H9 (cell line): ENCODE data around the gene PLPPR2. TPM values are rescaled to one million over a fixed set of nuclear protein-coding genes. Genes with fewer than 3 reads are reported as not detected.

ENCODE experiments used
- DNase-seq: peaks from one replicate; pipeline ENCODE4 v3.0.0-alpha.2; 2017
- H2AFZ ChIP-seq: one replicate; pipeline ENCODE4 v1.6.1; 2013; ENCODE audit warnings: mild to moderate bottlenecking, low read length, control low read depth, moderate library complexity
- H2AK5ac ChIP-seq: 2 replicates; pipeline ENCODE4 v1.6.1; 2013; ENCODE audit warnings: low read length, control low read depth, mixed read lengths; ENCODE audit not compliant: insufficient read length
- H2BK120ac ChIP-seq: one replicate; pipeline ENCODE4 v1.6.1; 2013; ENCODE audit warnings: low read depth, mild to moderate bottlenecking, low read length, control low read depth, inconsistent platforms; ENCODE audit not compliant: poor library complexity, severe bottlenecking
- H2BK12ac ChIP-seq: 2 replicates; pipeline ENCODE4 v1.6.1; 2013; ENCODE audit warnings: low read length, control low read depth, mixed read lengths, low read depth; ENCODE audit not compliant: insufficient read length
- H2BK15ac ChIP-seq: 2 replicates; pipeline ENCODE4 v1.6.1; 2013; ENCODE audit warnings: low read depth, low read length, control low read depth
- H2BK20ac ChIP-seq: one replicate; pipeline ENCODE4 v1.6.1; 2013; ENCODE audit warnings: low read depth, mild to moderate bottlenecking, low read length, control low read depth, inconsistent platforms; ENCODE audit not compliant: poor library complexity, severe bottlenecking
- H2BK5ac ChIP-seq: 2 replicates; pipeline ENCODE4 v1.6.1; 2013; ENCODE audit warnings: low read length, control low read depth, mixed read lengths; ENCODE audit not compliant: insufficient read length
- H3K14ac ChIP-seq: 2 replicates; pipeline ENCODE4 v1.6.1; 2013; ENCODE audit warnings: low read length, control low read depth; ENCODE audit not compliant: insufficient read depth
- H3K18ac ChIP-seq: 2 replicates; pipeline ENCODE4 v1.6.1; 2013; ENCODE audit warnings: low read depth, mild to moderate bottlenecking, mixed read lengths, low read length, control low read depth; ENCODE audit not compliant: insufficient read length
- H3K23ac ChIP-seq: 2 replicates; pipeline ENCODE4 v1.6.1; 2013; ENCODE audit warnings: low read length, control low read depth, mixed read lengths, low read depth; ENCODE audit not compliant: insufficient read length
- H3K23me2 ChIP-seq: 2 replicates; pipeline ENCODE4 v1.6.1; 2013; ENCODE audit warnings: low read depth, mild to moderate bottlenecking, mixed read lengths, low read length, control low read depth; ENCODE audit not compliant: insufficient read length, poor library complexity, severe bottlenecking
- H3K27ac ChIP-seq: 2 replicates; pipeline ENCODE4 v1.5.1; 2013; ENCODE audit warnings: low read length, control low read depth, mixed read lengths, low read depth; ENCODE audit not compliant: insufficient read length
- H3K27me3 ChIP-seq: 2 replicates; pipeline ENCODE4 v1.6.1; 2013; ENCODE audit warnings: low read length, control low read depth, inconsistent platforms; ENCODE audit not compliant: insufficient read depth
- H3K4ac ChIP-seq: 2 replicates; pipeline ENCODE4 v1.6.1; 2013; ENCODE audit warnings: low read depth, mild to moderate bottlenecking, control low read depth, inconsistent platforms, low read length, moderate library complexity
- H3K4me1 ChIP-seq: 2 replicates; pipeline ENCODE4 v1.6.1; 2013; ENCODE audit warnings: low read length, control low read depth, inconsistent platforms; ENCODE audit not compliant: insufficient read depth
- H3K4me2 ChIP-seq: 2 replicates; pipeline ENCODE4 v1.6.1; 2013; ENCODE audit warnings: low read length, control low read depth, mixed read lengths; ENCODE audit not compliant: insufficient read length, insufficient read depth
- H3K56ac ChIP-seq: 2 replicates; pipeline ENCODE4 v1.6.1; 2013; ENCODE audit warnings: low read depth, mild to moderate bottlenecking, mixed read lengths, low read length, control low read depth; ENCODE audit not compliant: insufficient read length
- H3K79me1 ChIP-seq: 2 replicates; pipeline ENCODE4 v1.6.1; 2013; ENCODE audit warnings: low read depth, mild to moderate bottlenecking, moderate library complexity, low read length, control low read depth, inconsistent platforms; ENCODE audit not compliant: insufficient read depth, poor library complexity, severe bottlenecking
- H3K79me2 ChIP-seq: 2 replicates; pipeline ENCODE4 v1.6.1; 2013; ENCODE audit warnings: low read length, control low read depth, inconsistent platforms; ENCODE audit not compliant: insufficient read depth
- H3K9ac ChIP-seq: 2 replicates; pipeline ENCODE4 v1.6.1; 2013; ENCODE audit warnings: low read length, control low read depth, mixed read lengths; ENCODE audit not compliant: insufficient read length; ENCODE audit errors: extremely low read depth
- H3K9me3 ChIP-seq: one replicate; pipeline ENCODE4 v1.6.1; 2013; ENCODE audit warnings: low read depth, low read length, inconsistent platforms; ENCODE audit not compliant: control insufficient read depth
- H3T11ph ChIP-seq: one replicate; pipeline ENCODE4 v1.6.1; 2013; ENCODE audit warnings: mild to moderate bottlenecking, low read length, control low read depth, inconsistent platforms
- H4K20me1 ChIP-seq: one replicate; pipeline ENCODE4 v1.6.1; 2013; ENCODE audit not compliant: control insufficient read depth, insufficient read length, insufficient read depth
- H4K5ac ChIP-seq: 2 replicates; pipeline ENCODE4 v1.6.1; 2013; ENCODE audit warnings: low read depth, mild to moderate bottlenecking, mixed read lengths, low read length, control low read depth; ENCODE audit not compliant: insufficient read length
- H4K8ac ChIP-seq: replicated peaks from 2 replicates; pipeline ENCODE4 v1.6.1; 2013; ENCODE audit warnings: low read length, control low read depth, mixed read lengths, low read depth; ENCODE audit not compliant: insufficient read length
- H4K91ac ChIP-seq: 2 replicates; pipeline ENCODE4 v1.6.1; 2013; ENCODE audit warnings: low read depth, mild to moderate bottlenecking, moderate library complexity, mixed read lengths, low read length, control low read depth; ENCODE audit not compliant: insufficient read length
- H3K27ac Mint-ChIP-seq, 3 experiments: 2 replicates in 2 of 3; 3 replicates in 1 of 3; pipeline ENCODE4 v1.8.0; 2020 to 2021; ENCODE audit warnings: mixed read lengths in 3 of 3, mild to moderate bottlenecking in 1 of 3, moderate library complexity in 1 of 3
- H3K27me3 Mint-ChIP-seq: 2 replicates; pipeline ENCODE4 v1.8.0; 2021; ENCODE audit warnings: low read depth, mild to moderate bottlenecking, moderate library complexity, mixed read lengths
- H3K36me3 Mint-ChIP-seq, 3 experiments: 2 replicates in 2 of 3; 3 replicates in 1 of 3; pipeline ENCODE4 v1.8.0; 2020 to 2021; ENCODE audit warnings: low read depth in 3 of 3, mixed read lengths in 3 of 3; ENCODE audit not compliant: insufficient read depth in 1 of 3
- H3K4me1 Mint-ChIP-seq, 2 experiments: 2 replicates each; pipeline ENCODE4 v1.8.0; 2020; ENCODE audit warnings: mixed read lengths in 2 of 2
- H3K4me3 Mint-ChIP-seq, 2 experiments: 2 replicates in 1 of 2; 3 replicates in 1 of 2; pipeline ENCODE4 v1.8.0; 2020 to 2021; ENCODE audit warnings: mild to moderate bottlenecking in 2 of 2, mixed read lengths in 2 of 2, moderate library complexity in 1 of 2
- H3K9me3 Mint-ChIP-seq, 2 experiments: 2 replicates in 1 of 2; 3 replicates in 1 of 2; pipeline ENCODE4 v1.8.0; 2020; ENCODE audit warnings: mild to moderate bottlenecking in 2 of 2, mixed read lengths in 2 of 2, moderate library complexity in 1 of 2
- WGBS: extraction: QIAGEN DNeasy Blood & Tissue Kit; methylation state at CpG from one replicate; pipeline ENCODE4 v1.1.7; 2013; ENCODE audit warnings: missing lambda C conversion rate, low lambda C conversion rate, mixed read lengths; ENCODE audit not compliant: insufficient read length; ENCODE audit errors: extremely low coverage; 5-methylcytosine and 5-hydroxymethylcytosine counted together
- total RNA-seq: library from RNA; stranded (reverse); gene quantifications from 2 replicates; pipeline ENCODE4 v1.2.1, GENCODE V29; 2021
- TF ChIP-seq, protein P1 (sequence below): fragments of 200-600 bp; sonication (generic); conservative IDR thresholded peaks from 3 replicates; pipeline ENCODE4 v1.8.0; 2021; ENCODE audit warnings: antibody characterized with exemption, mild to moderate bottlenecking

PLPPR2 gene
- total RNA-seq, 1 experiment from 2014 or later: 8.0 TPM

DNA sequence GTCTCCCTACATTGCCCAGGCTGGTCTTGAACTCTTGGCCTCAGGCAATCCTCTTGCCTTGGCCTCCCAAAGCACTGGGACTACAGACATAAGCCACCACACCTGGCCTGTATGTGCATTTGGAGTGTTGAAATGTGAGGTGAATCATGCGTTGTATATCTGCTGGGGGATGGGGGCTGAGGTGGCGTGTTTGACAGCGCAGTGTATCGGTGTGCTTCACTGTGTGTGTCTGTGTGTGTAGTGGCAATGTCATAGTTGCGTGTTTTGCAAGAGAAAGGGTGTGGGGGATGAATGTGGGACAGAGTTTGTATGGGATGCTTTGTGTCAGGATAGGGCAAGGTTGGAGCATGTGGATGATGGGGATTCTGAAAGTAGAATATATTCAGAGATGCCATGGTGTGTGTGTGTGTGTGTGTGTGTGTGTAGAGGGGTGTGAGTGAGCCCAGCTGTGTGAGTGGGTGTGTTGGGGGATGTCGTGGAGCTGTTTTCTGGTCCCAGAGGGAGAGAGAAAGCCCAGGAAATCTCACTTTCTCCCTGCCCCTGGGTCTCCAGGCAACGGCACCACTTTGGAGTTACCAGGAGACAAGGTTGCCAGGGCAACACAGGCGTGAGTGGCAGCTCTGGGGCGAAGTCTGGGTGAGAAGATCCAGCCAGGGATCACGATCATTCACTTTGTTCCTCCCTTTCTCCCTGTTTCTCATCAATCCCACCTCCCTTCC is 18.1 kb downstream of the PLPPR2 start:
- TF ChIP-seq, protein P1, sequence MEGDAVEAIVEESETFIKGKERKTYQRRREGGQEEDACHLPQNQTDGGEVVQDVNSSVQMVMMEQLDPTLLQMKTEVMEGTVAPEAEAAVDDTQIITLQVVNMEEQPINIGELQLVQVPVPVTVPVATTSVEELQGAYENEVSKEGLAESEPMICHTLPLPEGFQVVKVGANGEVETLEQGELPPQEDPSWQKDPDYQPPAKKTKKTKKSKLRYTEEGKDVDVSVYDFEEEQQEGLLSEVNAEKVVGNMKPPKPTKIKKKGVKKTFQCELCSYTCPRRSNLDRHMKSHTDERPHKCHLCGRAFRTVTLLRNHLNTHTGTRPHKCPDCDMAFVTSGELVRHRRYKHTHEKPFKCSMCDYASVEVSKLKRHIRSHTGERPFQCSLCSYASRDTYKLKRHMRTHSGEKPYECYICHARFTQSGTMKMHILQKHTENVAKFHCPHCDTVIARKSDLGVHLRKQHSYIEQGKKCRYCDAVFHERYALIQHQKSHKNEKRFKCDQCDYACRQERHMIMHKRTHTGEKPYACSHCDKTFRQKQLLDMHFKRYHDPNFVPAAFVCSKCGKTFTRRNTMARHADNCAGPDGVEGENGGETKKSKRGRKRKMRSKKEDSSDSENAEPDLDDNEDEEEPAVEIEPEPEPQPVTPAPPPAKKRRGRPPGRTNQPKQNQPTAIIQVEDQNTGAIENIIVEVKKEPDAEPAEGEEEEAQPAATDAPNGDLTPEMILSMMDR: no peak
- H3K23me2 ChIP-seq: no peaks in the 10 kb centered on the region
- DNase-seq: peak; percentile 74
- H3K9me3 Mint-ChIP-seq: no peaks in the 10 kb centered on the region
- no peak overlapping the region for H3K4ac ChIP-seq
- H3K27ac Mint-ChIP-seq: peak overlapping the region in 1 of 3 experiments; percentile 68; a peak in 3 of 7 replicates
- H2BK20ac ChIP-seq: no peak overlapping the region
- no peak overlapping the region for H2BK15ac ChIP-seq
- H3K4me1 ChIP-seq: no peaks in the 10 kb centered on the region
- no peaks in the 10 kb centered on the region for H3K79me1 ChIP-seq
- H3K27me3 Mint-ChIP-seq: no peaks in the 10 kb centered on the region
- no peak overlapping the region for H2BK12ac ChIP-seq
- H3K36me3 Mint-ChIP-seq: peaks cover 3 to 28% (median 19%) of the 10 kb centered on the region in 3 experiments
- no CpG with 5 or more reads among the region's 10 CpGs for WGBS
- H3T11ph ChIP-seq: no peak overlapping the region
- H3K27ac ChIP-seq: no peak overlapping the region
- no peak overlapping the region for H4K91ac ChIP-seq
- no peaks in the 10 kb centered on the region for H4K20me1 ChIP-seq
- no peaks in the 10 kb centered on the region for H3K79me2 ChIP-seq
- H2AK5ac ChIP-seq: no peak overlapping the region
- no peak overlapping the region for H3K9ac ChIP-seq
- H3K23ac ChIP-seq: no peak overlapping the region
- peaks cover 6 to 18% of the 10 kb centered on the region in 2 experiments for H3K4me1 Mint-ChIP-seq
- H3K9me3 ChIP-seq: no peaks in the 10 kb centered on the region
- no peak overlapping the region for H3K14ac ChIP-seq
- H2AFZ ChIP-seq: no peak overlapping the region
- H3K4me3 Mint-ChIP-seq: no peak overlapping the region; a peak in 1 of 5 replicates
- H3K56ac ChIP-seq: no peak overlapping the region
- H4K8ac ChIP-seq: no peak overlapping the region
- H3K27me3 ChIP-seq: no peaks in the 10 kb centered on the region
- no peak overlapping the region for H2BK5ac ChIP-seq
- no peak overlapping the region for H2BK120ac ChIP-seq
- H4K5ac ChIP-seq: no peak overlapping the region
- H3K4me2 ChIP-seq: peak overlapping the region; percentile 11
- no peak overlapping the region for H3K18ac ChIP-seq
